PFSK-1 (cell line): ENCODE measurements around the gene GDPD4.

Experiments
- FOXP2 ChIP-seq: optimal IDR thresholded peaks from 2 replicates; pipeline ENCODE3; 2011; ENCODE audit warnings: borderline replicate concordance, control low read depth, inconsistent platforms; ENCODE audit not compliant: insufficient read depth; ENCODE audit errors: extremely low read length, extremely low read depth
- POLR2AphosphoS5 ChIP-seq: IDR thresholded peaks from 2 replicates; pipeline ENCODE4 v1.6.1; 2012; ENCODE audit warnings: low read depth, mild to moderate bottlenecking, control low read depth, low read length, moderate library complexity
- SIN3A ChIP-seq: IDR thresholded peaks from 2 replicates; pipeline ENCODE4 v1.6.1; 2012; ENCODE audit warnings: mild to moderate bottlenecking, low read length, moderate library complexity, borderline replicate concordance; ENCODE audit not compliant: insufficient read depth
- TAF1 ChIP-seq: IDR thresholded peaks from 2 replicates; pipeline ENCODE4 v1.6.1; 2012; ENCODE audit warnings: low read length, control low read depth, borderline replicate concordance; ENCODE audit not compliant: insufficient read depth
- TF ChIP-seq, protein P1 (sequence below), 2 experiments: IDR thresholded peaks; 2 replicates each; pipeline versions ENCODE4 v1.6.1 to v1.8.0; 2011 to 2012; ENCODE audit warnings: low read depth in 2 of 2, low read length in 2 of 2, control low read depth in 1 of 2, inconsistent platforms in 1 of 2, mild to moderate bottlenecking in 1 of 2, moderate library complexity in 1 of 2; ENCODE audit not compliant: insufficient read depth in 1 of 2

GDPD4 gene

DNA sequence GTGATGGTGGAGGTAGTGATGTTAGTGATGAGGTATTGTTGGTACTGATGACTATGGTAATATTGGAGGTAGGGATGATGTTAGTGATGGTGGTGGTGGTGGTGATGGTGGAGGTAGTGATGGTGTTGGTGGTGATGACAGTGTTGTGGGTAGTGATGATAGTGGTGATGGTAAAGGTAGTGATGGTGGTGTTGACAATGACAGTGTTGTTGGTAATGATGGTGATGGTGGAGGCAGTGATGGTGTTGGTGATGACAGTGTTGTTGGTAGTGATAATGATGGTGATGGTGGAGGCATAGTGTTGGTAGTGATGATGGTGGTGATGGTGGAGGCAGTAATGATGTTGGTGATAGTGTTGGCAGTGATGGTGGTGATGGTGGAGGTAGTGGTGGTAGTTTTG is 108.3 kb downstream of the GDPD4 start:
- TF ChIP-seq TAF1 = no peak
- TF ChIP-seq, protein P1, sequence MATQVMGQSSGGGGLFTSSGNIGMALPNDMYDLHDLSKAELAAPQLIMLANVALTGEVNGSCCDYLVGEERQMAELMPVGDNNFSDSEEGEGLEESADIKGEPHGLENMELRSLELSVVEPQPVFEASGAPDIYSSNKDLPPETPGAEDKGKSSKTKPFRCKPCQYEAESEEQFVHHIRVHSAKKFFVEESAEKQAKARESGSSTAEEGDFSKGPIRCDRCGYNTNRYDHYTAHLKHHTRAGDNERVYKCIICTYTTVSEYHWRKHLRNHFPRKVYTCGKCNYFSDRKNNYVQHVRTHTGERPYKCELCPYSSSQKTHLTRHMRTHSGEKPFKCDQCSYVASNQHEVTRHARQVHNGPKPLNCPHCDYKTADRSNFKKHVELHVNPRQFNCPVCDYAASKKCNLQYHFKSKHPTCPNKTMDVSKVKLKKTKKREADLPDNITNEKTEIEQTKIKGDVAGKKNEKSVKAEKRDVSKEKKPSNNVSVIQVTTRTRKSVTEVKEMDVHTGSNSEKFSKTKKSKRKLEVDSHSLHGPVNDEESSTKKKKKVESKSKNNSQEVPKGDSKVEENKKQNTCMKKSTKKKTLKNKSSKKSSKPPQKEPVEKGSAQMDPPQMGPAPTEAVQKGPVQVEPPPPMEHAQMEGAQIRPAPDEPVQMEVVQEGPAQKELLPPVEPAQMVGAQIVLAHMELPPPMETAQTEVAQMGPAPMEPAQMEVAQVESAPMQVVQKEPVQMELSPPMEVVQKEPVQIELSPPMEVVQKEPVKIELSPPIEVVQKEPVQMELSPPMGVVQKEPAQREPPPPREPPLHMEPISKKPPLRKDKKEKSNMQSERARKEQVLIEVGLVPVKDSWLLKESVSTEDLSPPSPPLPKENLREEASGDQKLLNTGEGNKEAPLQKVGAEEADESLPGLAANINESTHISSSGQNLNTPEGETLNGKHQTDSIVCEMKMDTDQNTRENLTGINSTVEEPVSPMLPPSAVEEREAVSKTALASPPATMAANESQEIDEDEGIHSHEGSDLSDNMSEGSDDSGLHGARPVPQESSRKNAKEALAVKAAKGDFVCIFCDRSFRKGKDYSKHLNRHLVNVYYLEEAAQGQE (IDR thresholded peaks at IDR 0.05; ENCODE audit: insufficient read depth in 1 of 2, low read depth in 2 of 2, low read length in 2 of 2) = no peak

DNA sequence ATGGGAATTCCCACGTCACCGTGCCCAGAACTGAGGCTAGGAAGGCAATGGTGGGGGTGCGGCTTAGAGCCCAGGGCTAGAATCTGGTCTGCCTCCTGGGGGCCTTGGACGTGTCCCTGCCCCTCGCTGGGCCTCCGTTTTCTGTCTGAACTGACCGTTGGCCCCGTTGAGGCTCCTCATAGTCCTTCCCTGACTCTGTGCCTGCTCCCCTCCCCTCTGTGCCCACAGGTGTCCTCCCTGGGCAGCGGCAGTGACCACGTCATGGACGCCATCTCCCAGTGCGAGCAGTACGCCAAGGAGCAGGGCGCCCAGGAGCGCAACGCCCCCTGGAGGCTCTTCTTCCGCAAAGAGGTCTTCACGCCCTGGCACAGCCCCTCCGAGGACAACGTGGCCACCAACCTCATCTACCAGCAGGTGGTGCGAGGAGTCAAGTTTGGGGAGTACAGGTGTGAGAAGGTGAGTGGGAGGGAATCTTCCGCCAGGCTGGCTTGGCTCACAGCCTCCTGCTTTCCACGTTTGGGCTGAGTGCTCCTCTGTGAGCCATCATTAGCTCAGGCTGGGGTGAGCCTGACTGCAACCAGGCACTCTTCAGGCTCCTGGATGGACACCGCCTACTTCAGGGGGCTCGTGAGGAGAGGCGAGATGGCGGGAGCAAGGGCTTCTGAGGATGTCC is 109.5 kb downstream of the GDPD4 start:
- no peak for TF ChIP-seq POLR2AphosphoS5
- TF ChIP-seq SIN3A = no peak
- TF ChIP-seq, protein P1 (IDR thresholded peaks at IDR 0.05; ENCODE audit: insufficient read depth in 1 of 2, low read depth in 2 of 2, low read length in 2 of 2) = no peak
- TF ChIP-seq FOXP2 = no peak
- no peak for TF ChIP-seq TAF1

DNA sequence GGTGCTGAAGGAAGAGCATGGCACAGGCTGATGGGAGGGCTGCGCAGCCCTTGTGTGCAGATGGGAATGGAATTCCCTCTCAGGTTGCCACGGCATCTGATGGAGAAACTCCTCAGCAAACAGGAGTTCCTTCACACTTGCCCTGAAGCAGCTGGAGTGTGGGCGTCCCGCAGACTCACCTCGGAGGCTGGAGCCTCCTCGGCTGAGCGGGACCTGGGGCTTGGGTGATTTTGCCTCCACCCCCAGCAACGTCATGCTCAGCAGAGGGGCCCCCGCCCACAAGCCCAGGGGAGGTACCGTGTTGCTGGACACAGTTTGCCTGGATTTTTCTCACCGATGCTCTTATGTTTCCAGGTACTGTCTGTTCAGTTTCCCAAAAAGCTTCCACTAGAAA is 110.1 kb downstream of the GDPD4 start:
- no peak for TF ChIP-seq FOXP2
- TF ChIP-seq SIN3A = no peak
- TF ChIP-seq, protein P1 (IDR thresholded peaks at IDR 0.05; ENCODE audit: insufficient read depth in 1 of 2, low read depth in 2 of 2, low read length in 2 of 2) = no peak
- TF ChIP-seq TAF1 = no peak
- no peak for TF ChIP-seq POLR2AphosphoS5

DNA sequence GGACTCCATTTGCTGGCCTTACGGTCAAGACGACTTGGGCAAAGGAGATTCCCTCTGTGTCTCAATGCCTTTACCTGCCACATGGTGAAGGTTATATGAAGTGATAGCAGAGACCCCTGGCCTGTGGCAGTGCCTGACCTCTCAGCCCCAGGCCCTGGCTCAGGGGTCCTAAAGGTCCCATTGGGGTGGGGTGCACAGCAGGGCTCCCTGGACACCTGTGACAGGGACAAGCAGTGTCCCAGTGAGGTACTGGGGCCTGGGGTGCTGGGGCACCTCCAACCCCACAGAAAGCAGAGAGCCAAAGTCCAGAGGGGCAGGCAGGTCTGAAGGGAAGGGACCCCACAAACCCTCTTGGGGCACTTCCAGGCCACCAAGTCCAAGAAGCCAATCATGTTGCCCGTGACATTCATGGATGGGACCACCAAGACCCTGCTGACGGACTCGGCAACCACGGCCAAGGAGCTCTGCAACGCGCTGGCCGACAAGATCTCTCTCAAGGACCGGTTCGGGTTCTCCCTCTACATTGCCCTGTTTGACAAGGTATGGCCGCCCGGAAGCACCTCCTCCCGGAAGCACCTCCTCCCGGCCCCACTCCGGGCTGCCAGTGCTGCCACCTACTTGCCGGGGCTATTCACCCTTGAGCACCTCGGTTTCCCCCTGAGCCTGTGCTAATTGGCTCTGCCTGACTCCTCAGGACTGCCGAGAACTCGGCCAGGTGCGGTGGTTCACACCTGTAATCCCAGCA is 111.0 kb downstream of the GDPD4 start:
- TF ChIP-seq, protein P1 (IDR thresholded peaks at IDR 0.05; ENCODE audit: insufficient read depth in 1 of 2, low read depth in 2 of 2, low read length in 2 of 2) = no peak
- TF ChIP-seq TAF1 (no peak), POLR2AphosphoS5 (no peak), SIN3A (no peak), FOXP2 (no peak)

DNA sequence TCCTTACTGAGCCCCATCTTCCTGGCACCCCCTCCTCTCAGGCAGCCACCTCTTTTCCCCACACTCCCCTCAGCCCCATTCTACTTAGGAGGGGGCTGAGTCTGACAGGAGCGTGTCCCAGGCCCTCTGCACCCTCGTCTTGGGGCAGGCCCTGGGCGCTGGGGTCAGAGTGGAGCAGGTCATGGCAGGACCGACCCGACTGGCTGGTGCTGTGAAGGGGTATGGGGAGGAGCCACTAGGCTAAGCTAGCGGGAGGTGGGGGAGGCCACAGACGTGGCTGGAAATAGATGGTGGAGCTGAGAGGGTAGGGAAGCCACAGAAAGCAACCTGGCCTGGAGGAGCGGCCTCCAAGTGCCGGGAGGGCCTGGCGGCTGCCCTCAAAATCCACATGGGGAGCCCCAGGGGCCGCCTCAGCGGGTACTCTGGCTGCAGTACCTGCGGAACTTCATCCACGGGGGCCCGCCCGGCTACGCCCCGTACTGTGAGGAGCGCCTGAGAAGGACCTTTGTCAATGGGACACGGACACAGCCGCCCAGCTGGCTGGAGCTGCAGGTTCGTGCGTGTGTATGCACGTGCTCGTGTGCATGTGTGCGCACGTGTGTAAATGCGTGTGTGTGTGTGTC is 111.8 kb downstream of the GDPD4 start:
- TF ChIP-seq SIN3A (no peak), POLR2AphosphoS5 (no peak), FOXP2 (no peak), TAF1 (no peak)
- TF ChIP-seq, protein P1 (IDR thresholded peaks at IDR 0.05; ENCODE audit: insufficient read depth in 1 of 2, low read depth in 2 of 2, low read length in 2 of 2) = no peak
